ENCODE data around the gene TMA7B.

Gene TMA7B

DNA sequence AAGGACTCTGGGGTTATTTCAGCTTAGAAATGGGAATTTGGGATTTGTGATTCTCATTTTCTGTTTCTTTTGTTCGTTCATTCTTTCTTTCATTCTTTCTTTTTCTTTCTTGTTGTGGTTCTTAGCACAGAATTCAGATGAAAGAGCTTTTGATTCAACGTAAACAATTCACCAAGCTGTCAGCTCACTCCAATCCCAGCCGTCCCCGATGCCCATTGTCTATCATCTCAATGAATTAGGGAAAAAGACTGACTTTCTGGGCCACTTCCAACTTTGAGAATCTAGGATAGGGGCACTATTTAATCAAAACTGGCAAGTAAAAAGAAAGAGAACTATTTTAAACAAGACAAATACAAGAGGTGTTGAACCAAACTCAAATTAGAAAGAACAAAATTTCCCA is 25.1 kb upstream of the TMA7B start:
- H3K79me2 ChIP-seq (ENCODE audit: low read length) = no peaks in the 10 kb centered on the region
- H2AFZ ChIP-seq (ENCODE audit: low read length) = no peak overlapping the region
- TF ChIP-seq CTCF (IDR thresholded peaks at IDR 0.05; ENCODE audit: low read length) = no peak
- no peak for TF ChIP-seq EZH2 (optimal IDR thresholded peaks at IDR 0.05; ENCODE audit: low read depth, low read length)
- no peak for TF ChIP-seq EZH2phosphoT487 (IDR thresholded peaks at IDR 0.05; ENCODE audit: low read length)
- H3K4me2 ChIP-seq (ENCODE audit: low read depth, low read length) = no peak overlapping the region
- H3K27me3 ChIP-seq (replicated peaks; ENCODE audit: insufficient read depth, low read length) = no peaks in the 10 kb centered on the region
- H3F3A ChIP-seq (ENCODE audit: insufficient read depth, low read length) = no peaks in the 10 kb centered on the region
- H3K9ac ChIP-seq (ENCODE audit: low read length) = no peak overlapping the region
- no peaks in the 10 kb centered on the region for H3K9me2 ChIP-seq (replicated peaks; ENCODE audit: insufficient read depth, low read length)
- no peak overlapping the region for H3K27ac ChIP-seq (ENCODE audit: low read length)
- no peaks in the 10 kb centered on the region for H3K36me3 ChIP-seq (replicated peaks; ENCODE audit: insufficient read depth, low read length)
- no peak overlapping the region for H3K4me3 ChIP-seq (ENCODE audit: low read length)
- no peak for DNase-seq
- no peaks in the 10 kb centered on the region for H3K4me1 ChIP-seq (ENCODE audit: low read length)
- H4K20me1 ChIP-seq (ENCODE audit: insufficient read depth, low read length) = no peaks in the 10 kb centered on the region
- no peaks in the 10 kb centered on the region for H3K9me3 ChIP-seq (replicated peaks; ENCODE audit: insufficient read depth, low read length)

GRCh38 chr22:39935612-39936011 is 24.6 kb upstream of the TMA7B start:
- no peak overlapping the region for H2AFZ ChIP-seq (ENCODE audit: low read length)
- no peaks in the 10 kb centered on the region for H3K4me1 ChIP-seq (ENCODE audit: low read length)
- TF ChIP-seq EZH2 (optimal IDR thresholded peaks at IDR 0.05; ENCODE audit: low read depth, low read length) = no peak
- no peak for TF ChIP-seq CTCF (IDR thresholded peaks at IDR 0.05; ENCODE audit: low read length)
- TF ChIP-seq EZH2phosphoT487 (IDR thresholded peaks at IDR 0.05; ENCODE audit: low read length) = no peak
- no peak overlapping the region for H3K27ac ChIP-seq (ENCODE audit: low read length)
- no peaks in the 10 kb centered on the region for H4K20me1 ChIP-seq (ENCODE audit: insufficient read depth, low read length)
- no peaks in the 10 kb centered on the region for H3F3A ChIP-seq (ENCODE audit: insufficient read depth, low read length)
- H3K4me3 ChIP-seq (ENCODE audit: low read length) = no peak overlapping the region
- no peaks in the 10 kb centered on the region for H3K9me3 ChIP-seq (replicated peaks; ENCODE audit: insufficient read depth, low read length)
- H3K27me3 ChIP-seq (replicated peaks; ENCODE audit: insufficient read depth, low read length) = no peaks in the 10 kb centered on the region
- H3K9ac ChIP-seq (ENCODE audit: low read length) = no peak overlapping the region
- no peaks in the 10 kb centered on the region for H3K36me3 ChIP-seq (replicated peaks; ENCODE audit: insufficient read depth, low read length)
- H3K4me2 ChIP-seq (ENCODE audit: low read depth, low read length) = no peak overlapping the region
- H3K79me2 ChIP-seq (ENCODE audit: low read length) = no peaks in the 10 kb centered on the region
- no peaks in the 10 kb centered on the region for H3K9me2 ChIP-seq (replicated peaks; ENCODE audit: insufficient read depth, low read length)
- DNase-seq = no peak

DNA sequence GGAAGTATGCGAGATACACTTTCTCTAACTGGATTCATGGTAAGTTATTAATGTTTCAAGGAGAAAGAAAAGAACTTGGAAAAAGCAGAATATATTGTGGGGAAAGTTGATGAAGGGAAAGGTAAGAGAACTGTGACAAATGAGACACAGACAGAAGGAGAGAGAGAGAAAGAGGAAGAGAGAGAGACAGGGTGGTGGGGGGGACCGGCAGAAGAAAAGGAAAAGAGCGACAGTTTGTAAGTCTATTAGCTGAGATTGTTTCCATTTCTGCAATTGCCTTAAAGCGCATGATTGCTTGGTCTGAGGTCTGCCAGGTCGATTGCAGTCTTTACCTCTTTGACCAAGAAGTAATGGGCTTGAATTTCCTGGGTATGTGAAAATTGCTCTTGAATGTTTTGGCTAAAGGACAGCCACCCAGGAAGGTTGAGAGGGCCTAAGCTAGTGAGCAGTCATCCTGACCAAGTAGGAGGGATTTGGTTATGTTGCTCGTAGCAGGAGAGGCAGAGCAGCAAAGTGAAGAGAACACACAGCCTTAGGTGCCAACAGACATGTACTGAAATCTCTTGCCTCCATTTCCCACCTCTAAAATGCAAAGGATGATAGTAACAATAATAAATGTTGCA is 23.6 kb upstream of the TMA7B start:
- Histone ChIP-seq H3K79me2 (ENCODE audit: low read length) (no peaks in the 10 kb centered on the region), H3K27ac (ENCODE audit: low read length) (no peak overlapping the region), H4K20me1 (ENCODE audit: insufficient read depth, low read length) (no peaks in the 10 kb centered on the region), H3K9ac (ENCODE audit: low read length) (no peak overlapping the region), H3K9me3 (replicated peaks; ENCODE audit: insufficient read depth, low read length) (no peaks in the 10 kb centered on the region), H3K4me3 (ENCODE audit: low read length) (no peak overlapping the region), H3K4me1 (ENCODE audit: low read length) (no peaks in the 10 kb centered on the region), H3K27me3 (replicated peaks; ENCODE audit: insufficient read depth, low read length) (no peaks in the 10 kb centered on the region), H3K36me3 (replicated peaks; ENCODE audit: insufficient read depth, low read length) (no peaks in the 10 kb centered on the region), H3K9me2 (replicated peaks; ENCODE audit: insufficient read depth, low read length) (no peaks in the 10 kb centered on the region), H3K4me2 (ENCODE audit: low read depth, low read length) (no peak overlapping the region), H2AFZ (ENCODE audit: low read length) (no peak overlapping the region), H3F3A (ENCODE audit: insufficient read depth, low read length) (no peaks in the 10 kb centered on the region)
- TF ChIP-seq EZH2phosphoT487 (IDR thresholded peaks at IDR 0.05; ENCODE audit: low read length) (no peak), CTCF (IDR thresholded peaks at IDR 0.05; ENCODE audit: low read length) (no peak), EZH2 (optimal IDR thresholded peaks at IDR 0.05; ENCODE audit: low read depth, low read length) (no peak)
- no peak for DNase-seq
